ACC112 (cell line): ENCODE measurements around the gene OR2AT4.
A peak's percentile ranks its signal among the peaks of the same experiment; 100 is the strongest.
"Not testable (repeated sequence)": the region's sequence is repeated elsewhere in the genome, so short reads cannot be mapped to it uniquely, and the experiment has no call there.

Source experiments
- H2AFZ ChIP-seq: fragments of 200-600 bp; sonication (generic); one replicate; pipeline ENCODE4 v1.6.0; 2017; ENCODE audit warnings: antibody characterized with exemption, low read length; ENCODE audit not compliant: unreplicated experiment
- H3K27ac ChIP-seq: fragments of 200-600 bp; sonication (generic); 2 replicates; pipeline ENCODE4 v1.5.1; 2014; ENCODE audit warnings: low read depth, mild to moderate bottlenecking, antibody characterized with exemption, low read length, moderate library complexity
- H3K27me3 ChIP-seq: fragments of 200-600 bp; sonication (generic); 2 replicates; pipeline ENCODE4 v1.6.1; 2014; ENCODE audit warnings: mild to moderate bottlenecking, antibody characterized with exemption, low read length, moderate library complexity, mixed read lengths; ENCODE audit not compliant: insufficient read depth
- H3K36me3 ChIP-seq: fragments of 200-600 bp; sonication (generic); 2 replicates; pipeline ENCODE4 v1.6.1; 2016; ENCODE audit warnings: mild to moderate bottlenecking, antibody characterized with exemption, low read length, moderate library complexity, mixed read lengths; ENCODE audit not compliant: insufficient read depth
- H3K4me1 ChIP-seq: fragments of 200-600 bp; sonication (generic); one replicate; pipeline ENCODE4 v1.6.1; 2016; ENCODE audit warnings: low read length, mixed read lengths; ENCODE audit not compliant: insufficient read depth, unreplicated experiment, control insufficient read depth
- H3K4me3 ChIP-seq: fragments of 200-600 bp; sonication (generic); 2 replicates; pipeline ENCODE4 v1.5.1; 2014; ENCODE audit warnings: mild to moderate bottlenecking, low read depth, low read length
- H3K79me2 ChIP-seq: fragments of 200-600 bp; sonication (generic); one replicate; pipeline ENCODE4 v1.6.0; 2016; ENCODE audit warnings: low read length; ENCODE audit not compliant: control insufficient read depth, unreplicated experiment, insufficient read depth

The OR2AT4 gene

GRCh38 chr11:75046668-75047067, 50.0 kb downstream of the OR2AT4 start:
- H3K79me2 ChIP-seq, H2AFZ ChIP-seq, H3K27me3 ChIP-seq, H3K27ac ChIP-seq, H3K36me3 ChIP-seq, H3K4me1 ChIP-seq, H3K4me3 ChIP-seq: not testable (repeated sequence)

GRCh38 chr11:75044381-75045170, 52.1 kb downstream of the OR2AT4 start:
- not testable (repeated sequence) for H3K4me1 ChIP-seq, H3K79me2 ChIP-seq, H3K36me3 ChIP-seq, H3K27me3 ChIP-seq, H2AFZ ChIP-seq, H3K4me3 ChIP-seq, H3K27ac ChIP-seq

GRCh38 chr11:75041821-75042220, 54.9 kb downstream of the OR2AT4 start:
- not testable (repeated sequence) for H3K27me3 ChIP-seq, H3K4me1 ChIP-seq, H2AFZ ChIP-seq, H3K36me3 ChIP-seq, H3K4me3 ChIP-seq, H3K27ac ChIP-seq, H3K79me2 ChIP-seq

- Histone ChIP-seq H3K79me2 (no peaks in the 10 kb centered on the region), H3K4me1 (no peaks in the 10 kb centered on the region), H3K4me3 (no peak overlapping the region), H3K27ac (no peak overlapping the region), H2AFZ (no peak overlapping the region), H3K27me3 (no peaks in the 10 kb centered on the region), H3K36me3 (no peaks in the 10 kb centered on the region)
These were observed 55.4 kb downstream of the OR2AT4 start for GRCh38 chr11:75041263-75041662.

GRCh38 chr11:75040167-75040770, 56.4 kb downstream of the OR2AT4 start:
- Histone ChIP-seq H3K27ac (no peak overlapping the region), H3K79me2 (no peaks in the 10 kb centered on the region), H3K27me3 (no peaks in the 10 kb centered on the region), H2AFZ (no peak overlapping the region), H3K4me3 (no peak overlapping the region), H3K36me3 (no peaks in the 10 kb centered on the region), H3K4me1 (peaks cover 3% of the 10 kb centered on the region)

- Histone ChIP-seq H2AFZ (no peak overlapping the region), H3K27me3 (no peaks in the 10 kb centered on the region), H3K27ac (no peak overlapping the region)
These were observed 60.6 kb downstream of the OR2AT4 start for GRCh38 chr11:75035911-75036565.

GRCh38 chr11:75035256-75035655, 61.4 kb downstream of the OR2AT4 start:
- Histone ChIP-seq H3K79me2 (no peaks in the 10 kb centered on the region), H2AFZ (no peak overlapping the region), H3K27me3 (no peaks in the 10 kb centered on the region), H3K27ac (no peak overlapping the region), H3K4me1 (peaks cover 20% of the 10 kb centered on the region), H3K36me3 (no peaks in the 10 kb centered on the region), H3K4me3 (no peak overlapping the region)

More at GRCh38 chr11:75035911-75036565, 60.6 kb downstream of the OR2AT4 start:
- Histone ChIP-seq H3K4me1 (peaks cover 12% of the 10 kb centered on the region), H3K4me3 (no peak overlapping the region), H3K79me2 (no peaks in the 10 kb centered on the region), H3K36me3 (no peaks in the 10 kb centered on the region)

GRCh38 chr11:75033916-75034315, 62.8 kb downstream of the OR2AT4 start:
- peaks cover 20% of the 10 kb centered on the region for H3K4me1 ChIP-seq
- H2AFZ ChIP-seq: no peak overlapping the region
- H3K27me3 ChIP-seq: no peaks in the 10 kb centered on the region
- no peaks in the 10 kb centered on the region for H3K79me2 ChIP-seq
- H3K36me3 ChIP-seq: no peaks in the 10 kb centered on the region
- no peak overlapping the region for H3K4me3 ChIP-seq
- H3K27ac ChIP-seq: no peak overlapping the region

- H3K4me3 ChIP-seq: no peak overlapping the region
- peaks cover 20% of the 10 kb centered on the region for H3K4me1 ChIP-seq
- H3K27ac ChIP-seq: no peak overlapping the region
- no peaks in the 10 kb centered on the region for H3K27me3 ChIP-seq
- no peaks in the 10 kb centered on the region for H3K36me3 ChIP-seq
- H2AFZ ChIP-seq: no peak overlapping the region
- H3K79me2 ChIP-seq: no peaks in the 10 kb centered on the region
These were observed 64.1 kb downstream of the OR2AT4 start for GRCh38 chr11:75032550-75032935.

- no peaks in the 10 kb centered on the region for H3K36me3 ChIP-seq
- H3K79me2 ChIP-seq: no peaks in the 10 kb centered on the region
- no peaks in the 10 kb centered on the region for H3K27me3 ChIP-seq
- H3K27ac ChIP-seq: peak overlapping the region; percentile 61; the same call in 1 of the 2 replicates
- no peak overlapping the region for H2AFZ ChIP-seq
- peaks cover 20% of the 10 kb centered on the region for H3K4me1 ChIP-seq
- no peak overlapping the region for H3K4me3 ChIP-seq
These were observed 64.7 kb downstream of the OR2AT4 start for GRCh38 chr11:75031771-75032549.
